Mesenchymal stem cell (in vitro differentiated cells and primary cell): ENCODE results near the gene HSD17B14.
"Not testable (repeated sequence)": the region's sequence is repeated elsewhere in the genome, so short reads cannot be mapped to it uniquely, and the experiment has no call there.

ENCODE experiments used
- DNase-seq: peaks from one replicate; pipeline ENCODE4 v3.0.0-alpha.2; 2013
- H2AFZ ChIP-seq: one replicate; pipeline ENCODE4 v1.6.1; 2013; ENCODE audit warnings: low read depth, mild to moderate bottlenecking, control low read depth, inconsistent platforms, low read length, moderate library complexity
- H2AK5ac ChIP-seq: 2 replicates; pipeline ENCODE4 v1.6.1; 2013; ENCODE audit warnings: low read length, moderate library complexity, mild to moderate bottlenecking, inconsistent platforms; ENCODE audit not compliant: severe bottlenecking
- H2BK120ac ChIP-seq: one replicate; pipeline ENCODE4 v1.6.1; 2013; ENCODE audit warnings: low read depth, mild to moderate bottlenecking, inconsistent platforms, low read length, moderate library complexity
- H2BK12ac ChIP-seq, 2 experiments: one replicate each; pipeline ENCODE4 v1.6.1; 2013; ENCODE audit warnings: inconsistent platforms in 2 of 2, low read length in 2 of 2, mild to moderate bottlenecking in 2 of 2, moderate library complexity in 2 of 2, control low read depth in 1 of 2
- H2BK15ac ChIP-seq: one replicate; pipeline ENCODE4 v1.6.1; 2013; ENCODE audit warnings: mild to moderate bottlenecking, low read depth, inconsistent platforms; ENCODE audit not compliant: poor library complexity, severe bottlenecking
- H2BK5ac ChIP-seq: 2 replicates; pipeline ENCODE4 v1.6.1; 2013; ENCODE audit warnings: low read depth, mild to moderate bottlenecking, low read length, control low read depth, inconsistent platforms; ENCODE audit not compliant: poor library complexity, severe bottlenecking
- H3K14ac ChIP-seq, 2 experiments: one replicate each; pipeline ENCODE4 v1.6.1; 2013; ENCODE audit warnings: inconsistent platforms in 2 of 2, low read length in 2 of 2, control low read depth in 1 of 2, mild to moderate bottlenecking in 1 of 2, moderate library complexity in 1 of 2
- H3K18ac ChIP-seq, 2 experiments: one replicate each; pipeline ENCODE4 v1.6.1; 2013; ENCODE audit warnings: inconsistent platforms in 2 of 2, low read length in 2 of 2, control low read depth in 1 of 2, low read depth in 1 of 2, mild to moderate bottlenecking in 1 of 2
- H3K23ac ChIP-seq, 2 experiments: one replicate each; pipeline ENCODE4 v1.6.1; 2013; ENCODE audit warnings: inconsistent platforms in 2 of 2, low read length in 2 of 2, mild to moderate bottlenecking in 2 of 2, moderate library complexity in 2 of 2, control low read depth in 1 of 2
- H3K27ac ChIP-seq: 2 replicates; pipeline ENCODE4 v1.5.1; 2013; ENCODE audit warnings: mild to moderate bottlenecking, moderate library complexity, low read length, control low read depth, inconsistent platforms; ENCODE audit not compliant: poor library complexity, severe bottlenecking
- H3K27me3 ChIP-seq, 2 experiments: 2 replicates each; pipeline versions ENCODE4 v1.6.1 to v1.7.0; 2013; ENCODE audit warnings: low read length in 2 of 2, mild to moderate bottlenecking in 2 of 2, moderate library complexity in 2 of 2, control low read depth in 1 of 2, inconsistent platforms in 1 of 2; ENCODE audit not compliant: control insufficient read depth in 1 of 2, insufficient read depth in 1 of 2
- H3K36me3 ChIP-seq, 2 experiments: 2 replicates each; pipeline versions ENCODE4 v1.6.1 to v1.7.0; 2013; ENCODE audit warnings: low read length in 2 of 2, control low read depth in 1 of 2, inconsistent platforms in 1 of 2, low read depth in 1 of 2, mild to moderate bottlenecking in 1 of 2; ENCODE audit not compliant: insufficient read depth in 2 of 2, control insufficient read depth in 1 of 2
- H3K4ac ChIP-seq, 2 experiments: one replicate each; pipeline ENCODE4 v1.6.1; 2013; ENCODE audit warnings: inconsistent platforms in 2 of 2, low read length in 2 of 2, mild to moderate bottlenecking in 2 of 2, moderate library complexity in 2 of 2, control low read depth in 1 of 2, low read depth in 1 of 2
- H3K4me1 ChIP-seq: 2 replicates; pipeline ENCODE4 v1.6.1; 2013; ENCODE audit warnings: low read depth, low read length, control low read depth; ENCODE audit not compliant: control insufficient read depth, insufficient read depth
- H3K4me2 ChIP-seq: 2 replicates; pipeline ENCODE4 v1.6.1; 2013; ENCODE audit warnings: low read length, mild to moderate bottlenecking, inconsistent platforms; ENCODE audit not compliant: poor library complexity, severe bottlenecking
- H3K4me3 ChIP-seq, 2 experiments: 2 replicates each; pipeline versions ENCODE4 v1.5.1 to v1.7.0; 2013; ENCODE audit warnings: low read length in 2 of 2, mild to moderate bottlenecking in 2 of 2, control low read depth in 1 of 2, low read depth in 1 of 2; ENCODE audit not compliant: insufficient read depth in 1 of 2
- H3K79me1 ChIP-seq: replicated peaks from 2 replicates; pipeline ENCODE4 v1.6.1; 2013; ENCODE audit warnings: mild to moderate bottlenecking, control low read depth, low read length, inconsistent platforms; ENCODE audit not compliant: poor library complexity, severe bottlenecking
- H3K9ac ChIP-seq: 2 replicates; pipeline ENCODE4 v1.7.0; 2013; ENCODE audit warnings: mild to moderate bottlenecking, low read length, moderate library complexity
- H3K9me3 ChIP-seq: 2 replicates; pipeline ENCODE4 v1.7.0; 2013; ENCODE audit warnings: mild to moderate bottlenecking, low read length; ENCODE audit not compliant: control insufficient read depth
- H4K8ac ChIP-seq: one replicate; pipeline ENCODE4 v1.6.1; 2013; ENCODE audit warnings: inconsistent platforms, mild to moderate bottlenecking, low read length, moderate library complexity
- H4K91ac ChIP-seq: one replicate; pipeline ENCODE4 v1.6.1; 2013; ENCODE audit warnings: mild to moderate bottlenecking, low read length, inconsistent platforms
- WGBS: methylation state at CpG from one replicate; pipeline ENCODE4 v1.1.7; 2013; ENCODE audit warnings: mixed read lengths; 5-methylcytosine and 5-hydroxymethylcytosine counted together

Gene HSD17B14

GRCh38 chr19:48872884-48873475 lies 36.7 kb upstream of the HSD17B14 start:
- Histone ChIP-seq H2BK120ac (peak overlapping the region; percentile 100), H3K27me3 (no peaks in the 10 kb centered on the region)
- WGBS: under 1% methylated on average over 14 of the region's 14 CpGs

DNA sequence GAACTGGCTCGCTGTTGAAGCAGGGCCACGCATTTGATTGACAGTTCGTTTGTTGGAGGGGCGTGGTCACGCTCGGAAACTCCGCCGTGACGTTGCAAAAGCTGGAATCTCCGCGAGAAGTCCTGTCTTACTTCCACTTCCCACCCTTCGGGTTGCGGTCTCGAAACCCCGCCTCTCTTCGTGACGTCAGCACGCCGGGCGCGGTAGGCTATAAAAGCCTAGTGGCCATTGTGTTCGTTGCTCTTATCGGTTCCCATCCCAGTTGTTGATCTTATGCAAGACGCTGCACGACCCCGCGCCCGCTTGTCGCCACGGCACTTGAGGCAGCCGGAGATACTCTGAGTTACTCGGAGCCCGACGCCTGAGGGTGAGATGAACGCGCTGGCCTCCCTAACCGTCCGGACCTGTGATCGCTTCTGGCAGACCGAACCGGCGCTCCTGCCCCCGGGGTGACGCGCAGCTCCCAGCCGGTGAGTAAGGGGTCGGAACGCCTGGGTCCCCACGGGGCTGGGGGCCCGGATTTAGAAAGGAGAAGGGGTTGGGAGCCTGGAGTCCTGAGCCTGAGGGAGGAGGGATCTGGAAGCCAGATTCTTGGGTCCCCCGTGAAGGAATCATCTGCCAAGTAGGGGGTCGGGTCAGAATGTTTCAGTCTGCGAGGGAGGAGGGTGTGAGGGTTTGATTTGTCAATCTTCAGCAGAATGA lies 36.0 kb upstream of the HSD17B14 start, which contains the start of gene PPP1R15A:
Gene PPP1R15A, plus strand, starts transcription at position 240 of the 702 bp plus-strand sequence. CDS start 813 bp downstream, outside the sequence.
- peak within 1 kb of the TSS; percentile 83 to 97 for H3K4ac ChIP-seq
- H3K23ac ChIP-seq: peak within 1 kb of the TSS; percentile 9 to 90
- H2BK5ac ChIP-seq: peak within 1 kb of the TSS; percentile 94
- peak within 1 kb of the TSS; percentile 98 for H3K9ac ChIP-seq
- H3K4me2 ChIP-seq: peak within 1 kb of the TSS; percentile 78
- H4K8ac ChIP-seq: peak within 1 kb of the TSS; percentile 88
- peak within 1 kb of the TSS; percentile 100 for H4K91ac ChIP-seq
- H3K4me3 ChIP-seq: peak within 1 kb of the TSS; percentile 72 to 87
- H3K9me3 ChIP-seq: no peaks in the 10 kb centered on the region
- H3K14ac ChIP-seq: peak within 1 kb of the TSS; percentile 63 to 99
- no peaks in the 10 kb centered on the region for H3K27me3 ChIP-seq
- no peak within 1 kb of the TSS for H2AFZ ChIP-seq
- peak within 1 kb of the TSS; percentile 95 to 98 for H3K18ac ChIP-seq
- peak within 1 kb of the TSS; percentile 4 for H2AK5ac ChIP-seq
- peak within 1 kb of the TSS; percentile 97 for H3K27ac ChIP-seq
- WGBS: under 1% methylated on average over 53 of the region's 53 CpGs
- peak within 1 kb of the TSS; percentile 99 for H2BK15ac ChIP-seq
- H3K79me1 ChIP-seq: peaks cover 1% of the 10 kb centered on the region
- DNase-seq: peak; percentile 99
- H2BK120ac ChIP-seq: peak within 1 kb of the TSS; percentile 100
- H2BK12ac ChIP-seq: peak within 1 kb of the TSS; percentile 42 to 95
- H3K4me1 ChIP-seq: peaks cover 39% of the 10 kb centered on the region
- peaks cover 30 to 42% of the 10 kb centered on the region in 2 experiments for H3K36me3 ChIP-seq

More at GRCh38 chr19:48872884-48873475, 36.7 kb upstream of the HSD17B14 start:
- Histone ChIP-seq H3K4me3 (peak overlapping the region; percentile 72 to 87), H2BK5ac (peak overlapping the region; percentile 94), H3K27ac (peak overlapping the region; percentile 97), H2BK15ac (peak overlapping the region; percentile 99), H3K14ac (peak overlapping the region; percentile 63 to 99), H3K4ac (peak overlapping the region; percentile 83 to 97), H2BK12ac (peak overlapping the region; percentile 42 to 95), H4K91ac (peak overlapping the region; percentile 100), H3K36me3 (peaks cover 36 to 48% of the 10 kb centered on the region in 2 experiments), H3K18ac (peak overlapping the region; percentile 95 to 98), H2AFZ (no peak overlapping the region), H3K9me3 (no peaks in the 10 kb centered on the region), H4K8ac (peak overlapping the region; percentile 88), H3K9ac (peak overlapping the region; percentile 98), H3K4me2 (peak overlapping the region; percentile 78), H3K4me1 (peaks cover 33% of the 10 kb centered on the region), H2AK5ac (peak overlapping the region; percentile 4), H3K79me1 (peaks cover 3% of the 10 kb centered on the region), H3K23ac (peak overlapping the region in 1 of 2 experiments; percentile 90)
- peak; percentile 93 for DNase-seq

DNA sequence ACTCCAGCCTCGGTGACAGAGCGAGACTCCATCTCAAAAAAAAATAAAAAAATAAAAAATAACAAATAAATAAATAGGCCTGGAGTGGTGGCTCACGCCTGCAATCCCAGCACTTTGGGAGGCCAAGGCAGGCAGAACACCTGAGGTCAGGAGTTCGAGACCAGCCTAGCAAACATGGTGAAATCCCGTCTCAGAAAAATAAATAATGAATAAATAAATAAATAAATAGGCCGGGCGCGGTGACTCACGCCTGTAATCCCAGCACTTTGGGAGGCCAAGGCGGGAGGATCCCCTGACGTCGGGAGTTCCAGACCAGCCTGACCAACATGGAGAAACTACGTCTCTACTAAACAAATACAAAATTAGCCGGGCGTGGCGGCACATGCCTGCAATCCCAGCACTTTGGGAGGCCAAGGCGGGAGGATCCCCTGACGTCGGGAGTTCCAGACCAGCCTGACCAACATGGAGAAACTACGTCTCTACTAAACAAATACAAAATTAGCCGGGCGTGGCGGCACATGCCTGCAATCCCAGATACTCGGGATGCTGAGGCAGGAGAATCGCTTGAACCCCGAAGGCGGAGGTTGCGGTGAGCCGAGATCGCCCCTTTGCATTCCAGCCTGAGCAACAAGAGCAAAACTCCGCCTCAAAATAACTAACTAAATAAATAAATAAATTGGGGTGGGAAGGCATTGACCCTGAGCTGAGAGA lies 35.3 kb upstream of the HSD17B14 start:
- not testable (repeated sequence) for H3K9me3 ChIP-seq, H2AFZ ChIP-seq, H2BK5ac ChIP-seq, H2BK15ac ChIP-seq, H3K23ac ChIP-seq, H3K4me2 ChIP-seq, H3K18ac ChIP-seq, H3K27ac ChIP-seq, H3K14ac ChIP-seq, H3K4ac ChIP-seq, H3K27me3 ChIP-seq, H4K91ac ChIP-seq, H4K8ac ChIP-seq, H2BK12ac ChIP-seq, H2BK120ac ChIP-seq, DNase-seq, H3K79me1 ChIP-seq, H2AK5ac ChIP-seq
- H3K9ac ChIP-seq: peak overlapping the region; percentile 54
- peaks cover 40% of the 10 kb centered on the region for H3K4me1 ChIP-seq
- peak overlapping the region in 1 of 2 experiments; percentile 87 for H3K4me3 ChIP-seq
- WGBS: 94% methylated on average over 22 of the region's 31 CpGs
- H3K36me3 ChIP-seq: peaks cover 29 to 35% of the 10 kb centered on the region in 2 experiments
